Measurements from ENCODE around the gene FBXO9.

The FBXO9 gene

GRCh38 chr6:53065266-53066076 lies at the start of gene FBXO9:
Gene FBXO9, plus strand, starts transcription at chr6:53065404. Its CDS starts 386 bp downstream, at chr6:53065790.
- TF ChIP-seq CTCF (conservative IDR thresholded peaks at IDR 0.05; ENCODE audit: low read depth, low read length): no peak
- H3K4me3 ChIP-seq (ENCODE audit: low read depth, low read length): peak within 1 kb of the TSS; percentile 91
- peak; percentile 50 for DNase-seq (ENCODE audit: low read depth)

GRCh38 chr6:53015486-53015885 lies 49.7 kb upstream of the FBXO9 start:
- H3K4me3 ChIP-seq (ENCODE audit: low read depth, low read length): no peak overlapping the region
- no peak for TF ChIP-seq CTCF (conservative IDR thresholded peaks at IDR 0.05; ENCODE audit: low read depth, low read length)
- DNase-seq (ENCODE audit: low read depth): no peak

GRCh38 chr6:53018446-53018845 lies 46.8 kb upstream of the FBXO9 start:
- no peak overlapping the region for H3K4me3 ChIP-seq (ENCODE audit: low read depth, low read length)
- DNase-seq (ENCODE audit: low read depth): no peak
- TF ChIP-seq CTCF (conservative IDR thresholded peaks at IDR 0.05; ENCODE audit: low read depth, low read length): no peak

- TF ChIP-seq CTCF (conservative IDR thresholded peaks at IDR 0.05; ENCODE audit: low read depth, low read length): no peak
- DNase-seq (ENCODE audit: low read depth): peak; percentile 88
Measured at GRCh38 chr6:53020005-53020744, 45.0 kb upstream of the FBXO9 start.

GRCh38 chr6:53023323-53023722 lies 41.9 kb upstream of the FBXO9 start:
- no peak overlapping the region for H3K4me3 ChIP-seq (ENCODE audit: low read depth, low read length)
- no peak for TF ChIP-seq CTCF (conservative IDR thresholded peaks at IDR 0.05; ENCODE audit: low read depth, low read length)
- no peak for DNase-seq (ENCODE audit: low read depth)

More at GRCh38 chr6:53020005-53020744, 45.0 kb upstream of the FBXO9 start:
- no peak overlapping the region for H3K4me3 ChIP-seq (ENCODE audit: low read depth, low read length)

- TF ChIP-seq CTCF (conservative IDR thresholded peaks at IDR 0.05; ENCODE audit: low read depth, low read length): no peak
- DNase-seq (ENCODE audit: low read depth): no peak
- no peak overlapping the region for H3K4me3 ChIP-seq (ENCODE audit: low read depth, low read length)
Measured at GRCh38 chr6:53026526-53026925, 38.7 kb upstream of the FBXO9 start.

All from choroid plexus epithelial cell (primary cell).